Measurements from ENCODE around the gene FGB. TPM values are rescaled to one million over a fixed set of nuclear protein-coding genes. Genes with fewer than 3 reads are reported as not detected.

The FGB gene
- total RNA-seq, 1 experiment from 2014 or later = 29.4 TPM

- CTCF ChIA-PET = no interaction called here
- Mint-ChIP-seq H3K27me3 (ENCODE audit: insufficient read depth, unreplicated experiment) (no peaks in the 10 kb centered on the region), H3K4me3 (ENCODE audit: unreplicated experiment) (no peak overlapping the region), H3K4me1 (ENCODE audit: low read depth, unreplicated experiment) (peaks cover 22% of the 10 kb centered on the region), H3K36me3 (ENCODE audit: insufficient read depth, unreplicated experiment) (no peaks in the 10 kb centered on the region), H3K9me3 (ENCODE audit: unreplicated experiment) (no peaks in the 10 kb centered on the region), H3K27ac (ENCODE audit: unreplicated experiment) (no peak overlapping the region)
- H3K36me3 ChIP-seq (ENCODE audit: control insufficient read depth, insufficient read depth, low read length) = no peaks in the 10 kb centered on the region
- POLR2A ChIA-PET = no interaction called here
- TF ChIP-seq CTCF (IDR thresholded peaks at IDR 0.05; ENCODE audit: insufficient read depth in 1 of 2, low read depth in 1 of 2, low read length in 1 of 2, severe bottlenecking in 1 of 2, unreplicated experiment in 1 of 2) = no peak
- no peaks in the 10 kb centered on the region for H3K27me3 ChIP-seq (replicated peaks; ENCODE audit: control insufficient read depth, insufficient read depth, low read length)
- BruUV-seq (replicated peaks) = no TSS peak
- no peak for DNase-seq
- H3K9me3 ChIP-seq = no peaks in the 10 kb centered on the region
- intact Hi-C loops (cut with micrococcal nuclease; ENCODE audit: unreplicated experiment) = no loop called here
- peaks cover 45% of the 10 kb centered on the region for H3K4me1 ChIP-seq
- no peak overlapping the region for H3K4me3 ChIP-seq (ENCODE audit: low read depth, low read length)
Measured at GRCh38 chr4:154614306-154614705, 51.5 kb downstream of the FGB start.

- Mint-ChIP-seq H3K27me3 (ENCODE audit: insufficient read depth, unreplicated experiment) (no peaks in the 10 kb centered on the region), H3K4me1 (ENCODE audit: low read depth, unreplicated experiment) (peaks cover 22% of the 10 kb centered on the region), H3K4me3 (ENCODE audit: unreplicated experiment) (no peak overlapping the region), H3K27ac (ENCODE audit: unreplicated experiment) (no peak overlapping the region), H3K36me3 (ENCODE audit: insufficient read depth, unreplicated experiment) (no peaks in the 10 kb centered on the region), H3K9me3 (ENCODE audit: unreplicated experiment) (no peaks in the 10 kb centered on the region)
- TF ChIP-seq CTCF (IDR thresholded peaks at IDR 0.05; ENCODE audit: insufficient read depth in 1 of 2, low read depth in 1 of 2, low read length in 1 of 2, severe bottlenecking in 1 of 2, unreplicated experiment in 1 of 2) = no peak
- POLR2A ChIA-PET = no interaction called here
- Histone ChIP-seq H3K4me3 (ENCODE audit: low read depth, low read length) (no peak overlapping the region), H3K36me3 (ENCODE audit: control insufficient read depth, insufficient read depth, low read length) (no peaks in the 10 kb centered on the region), H3K9me3 (no peaks in the 10 kb centered on the region), H3K27me3 (replicated peaks; ENCODE audit: control insufficient read depth, insufficient read depth, low read length) (no peaks in the 10 kb centered on the region), H3K4me1 (peaks cover 45% of the 10 kb centered on the region)
- CTCF ChIA-PET = no interaction called here
- intact Hi-C loops (cut with micrococcal nuclease; ENCODE audit: unreplicated experiment) = no loop called here
- no peak for DNase-seq
- no TSS peak for BruUV-seq (replicated peaks)
Measured at GRCh38 chr4:154615211-154615610, 52.4 kb downstream of the FGB start.

- ChIA-PET POLR2A (no interaction called here), CTCF (no interaction called here)
- no TSS peak for BruUV-seq (replicated peaks)
- no peaks in the 10 kb centered on the region for H3K27me3 Mint-ChIP-seq (ENCODE audit: insufficient read depth, unreplicated experiment)
- H3K4me3 Mint-ChIP-seq (ENCODE audit: unreplicated experiment) = no peak overlapping the region
- DNase-seq = no peak
- no peak for TF ChIP-seq CTCF (IDR thresholded peaks at IDR 0.05; ENCODE audit: insufficient read depth in 1 of 2, low read depth in 1 of 2, low read length in 1 of 2, severe bottlenecking in 1 of 2, unreplicated experiment in 1 of 2)
- H3K4me1 Mint-ChIP-seq (ENCODE audit: low read depth, unreplicated experiment) = peaks cover 22% of the 10 kb centered on the region
- intact Hi-C loops (cut with micrococcal nuclease; ENCODE audit: unreplicated experiment) = no loop called here
- H3K36me3 ChIP-seq (ENCODE audit: control insufficient read depth, insufficient read depth, low read length) = no peaks in the 10 kb centered on the region
- H3K9me3 Mint-ChIP-seq (ENCODE audit: unreplicated experiment) = no peaks in the 10 kb centered on the region
- peaks cover 45% of the 10 kb centered on the region for H3K4me1 ChIP-seq
- no peaks in the 10 kb centered on the region for H3K36me3 Mint-ChIP-seq (ENCODE audit: insufficient read depth, unreplicated experiment)
- no peak overlapping the region for H3K4me3 ChIP-seq (ENCODE audit: low read depth, low read length)
- no peak overlapping the region for H3K27ac Mint-ChIP-seq (ENCODE audit: unreplicated experiment)
- no peaks in the 10 kb centered on the region for H3K9me3 ChIP-seq
- H3K27me3 ChIP-seq (replicated peaks; ENCODE audit: control insufficient read depth, insufficient read depth, low read length) = no peaks in the 10 kb centered on the region
Measured at GRCh38 chr4:154616287-154616686, 53.5 kb downstream of the FGB start.

Measured in Caco-2 (cell line).